Fibroblast of gingiva (primary cell): ENCODE data around the gene ZNF518B.
A peak's percentile ranks its signal among the peaks of the same experiment; 100 is the strongest.

Experiments used
- DNase-seq: peaks from one replicate; pipeline ENCODE4 v3.0.0-alpha.2; 2011; ENCODE audit warnings: low read depth

The ZNF518B gene

GRCh38 chr4:10457255-10457801, at the start of gene ZNF518B:
Gene ZNF518B, minus strand, starts transcription at chr4:10457426. Its CDS starts 11,098 bp downstream, at chr4:10446328.
- DNase-seq = peak; percentile 56

GRCh38 chr4:10506077-10506476, 48.9 kb upstream of the ZNF518B start:
- no peak for DNase-seq

GRCh38 chr4:10504570-10505179, 47.4 kb upstream of the ZNF518B start:
- no peak for DNase-seq

- DNase-seq = no peak
Measured at GRCh38 chr4:10502717-10503116, 45.5 kb upstream of the ZNF518B start.

- DNase-seq = no peak
Measured at GRCh38 chr4:10500776-10501175, 43.5 kb upstream of the ZNF518B start.

- DNase-seq = no peak
Measured at GRCh38 chr4:10496200-10496599, 39.0 kb upstream of the ZNF518B start.

- no peak for DNase-seq
Measured at GRCh38 chr4:10495651-10496050, 38.4 kb upstream of the ZNF518B start.

GRCh38 chr4:10492464-10492863, 35.2 kb upstream of the ZNF518B start:
- DNase-seq = no peak

- DNase-seq = no peak
Measured at GRCh38 chr4:10491401-10491800, 34.2 kb upstream of the ZNF518B start.

GRCh38 chr4:10490996-10491395, 33.8 kb upstream of the ZNF518B start:
- DNase-seq = no peak

GRCh38 chr4:10482913-10483312, 25.7 kb upstream of the ZNF518B start:
- no peak for DNase-seq

- no peak for DNase-seq
Measured at GRCh38 chr4:10480616-10481015, 23.4 kb upstream of the ZNF518B start.

GRCh38 chr4:10478621-10479020, 21.4 kb upstream of the ZNF518B start:
- no peak for DNase-seq

- DNase-seq = no peak
Measured at GRCh38 chr4:10470505-10470904, 13.3 kb upstream of the ZNF518B start.

- no peak for DNase-seq
Measured at GRCh38 chr4:10466161-10466560, 8.9 kb upstream of the ZNF518B start.

- DNase-seq = no peak
Measured at GRCh38 chr4:10462876-10463275, 5.7 kb upstream of the ZNF518B start.

GRCh38 chr4:10461850-10462400, 4.7 kb upstream of the ZNF518B start:
- no peak for DNase-seq

GRCh38 chr4:10461091-10461849, 4.0 kb upstream of the ZNF518B start:
- peak; percentile 11 for DNase-seq

- DNase-seq = no peak
Measured at GRCh38 chr4:10460313-10461047, 3.3 kb upstream of the ZNF518B start.

- no peak for DNase-seq
Measured at GRCh38 chr4:10459305-10459704, 2.1 kb upstream of the ZNF518B start.

GRCh38 chr4:10458177-10458576, 951 bp upstream of the ZNF518B start:
- no peak for DNase-seq

GRCh38 chr4:10456595-10457254, 501 bp downstream of the ZNF518B start:
- peak; percentile 48 for DNase-seq
